NOMO-1 treated with dmso at 0.1 percent for 144 hours (cell line): Measurements from ENCODE around the gene ALK.

Source experiments
- DNase-seq: peaks from one replicate; lab custom pipeline; 2025; ENCODE audit not compliant: unreplicated experiment; lab: John Stamatoyannopoulos, UW

The ALK gene

GRCh38 chr2:29239209-29239960, 682.0 kb downstream of the ALK start:
- DNase-seq: no peak

DNA sequence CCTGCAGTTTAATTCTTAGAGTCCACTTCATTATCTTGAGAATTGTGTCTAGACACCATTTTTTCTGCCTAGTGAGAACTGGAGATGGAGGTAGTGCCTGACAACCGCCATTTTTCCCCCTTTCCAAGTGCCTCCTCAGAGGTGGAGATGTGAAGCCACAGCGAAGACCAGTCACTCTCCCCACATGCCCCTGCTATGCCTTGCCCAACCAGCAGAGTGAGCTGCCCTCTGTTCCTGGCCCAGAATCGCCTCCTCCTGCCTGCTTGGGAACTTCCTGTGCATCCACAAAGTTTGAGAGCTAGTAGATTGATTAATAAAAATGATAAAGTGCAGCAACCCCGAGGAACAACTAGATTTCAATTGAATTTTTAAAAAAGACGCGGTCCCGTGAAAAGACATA, 682.9 kb downstream of the ALK start:
- no peak for DNase-seq

DNA sequence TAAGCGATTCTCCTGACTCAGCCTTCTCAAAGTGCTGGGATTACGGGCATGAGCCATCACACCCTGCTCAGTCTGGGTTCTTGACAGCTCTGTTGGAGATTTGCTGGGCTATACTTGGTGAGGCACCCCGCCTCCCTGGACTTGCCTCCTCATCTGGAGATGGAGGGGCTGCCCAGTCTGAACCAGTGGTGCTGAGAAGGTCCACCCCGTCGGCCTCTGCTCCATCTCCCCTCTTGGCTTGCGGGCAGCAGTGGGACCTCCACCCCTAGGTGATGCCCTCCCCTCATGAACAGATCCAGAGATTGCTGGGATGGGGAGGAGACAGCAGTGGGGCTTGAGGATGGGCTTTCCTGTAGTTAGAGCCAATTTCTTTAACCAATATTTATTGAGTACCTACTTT, 685.3 kb downstream of the ALK start:
- DNase-seq: no peak

GRCh38 chr2:29235411-29235810, 686.0 kb downstream of the ALK start:
- DNase-seq: no peak

DNA sequence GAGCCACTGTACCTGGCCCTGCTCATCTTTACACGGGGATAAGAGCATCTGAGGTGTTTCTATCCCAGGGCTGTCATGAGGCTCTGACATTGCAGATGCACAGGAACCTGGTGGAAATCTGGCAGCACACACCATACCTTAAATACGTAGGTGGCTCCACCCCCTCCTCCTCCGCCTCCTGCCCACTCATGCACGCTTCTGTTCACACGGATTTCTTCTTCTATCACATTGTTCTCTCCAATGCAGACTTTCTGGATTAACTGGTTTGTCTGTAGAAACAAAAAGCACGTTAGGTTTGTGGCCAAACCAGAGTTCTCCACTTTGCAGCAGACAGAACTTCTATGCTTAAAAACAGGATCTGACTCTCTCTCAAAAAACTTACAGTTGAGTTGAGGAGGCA, 688.0 kb downstream of the ALK start:
- DNase-seq: no peak

GRCh38 chr2:29232041-29232440, 689.3 kb downstream of the ALK start:
- DNase-seq: no peak

- no peak for DNase-seq
Observed at GRCh38 chr2:29229640-29230039, 691.7 kb downstream of the ALK start.

DNA sequence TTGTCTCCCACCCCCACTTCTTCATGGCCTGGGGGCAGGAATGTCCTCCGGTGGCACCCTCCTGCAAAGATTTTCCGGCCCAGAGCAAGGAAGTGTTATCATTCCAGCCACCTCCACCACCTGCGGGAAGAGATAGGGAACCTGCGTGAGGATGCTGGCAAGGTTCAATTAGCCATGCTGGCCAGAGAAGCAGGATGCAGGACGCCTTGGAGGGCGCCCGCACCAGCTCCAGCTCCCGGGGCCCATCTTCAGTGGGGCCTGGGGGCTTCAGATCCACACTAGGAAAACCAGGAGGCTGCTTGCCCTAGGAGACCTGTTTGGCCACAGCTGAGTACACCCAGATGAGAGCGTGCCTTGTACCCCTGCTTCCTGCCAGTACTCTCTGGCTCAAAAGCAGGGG, 692.4 kb downstream of the ALK start:
- no peak for DNase-seq

- no peak for DNase-seq
Observed at GRCh38 chr2:29227935-29228675, 693.3 kb downstream of the ALK start.

DNA sequence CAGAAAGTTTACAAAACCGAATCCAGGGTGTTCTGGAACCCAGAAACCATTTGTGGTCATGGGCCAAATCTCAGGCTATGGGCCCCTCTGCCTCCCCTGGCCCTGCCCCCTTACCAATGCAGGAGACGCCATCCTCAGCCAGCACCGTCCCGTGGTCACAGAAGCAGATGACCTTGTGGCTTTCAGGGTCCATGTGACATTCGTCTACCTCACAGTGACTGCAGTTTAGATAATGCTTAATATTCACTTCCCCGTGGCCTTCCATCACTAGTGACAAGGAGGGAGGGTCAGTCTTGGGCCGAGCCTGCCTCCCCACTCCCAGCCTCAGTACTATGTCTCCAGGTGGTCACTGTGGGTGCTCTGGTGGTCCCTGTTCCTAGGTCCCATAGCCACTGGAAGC, 694.6 kb downstream of the ALK start:
- no peak for DNase-seq

DNA sequence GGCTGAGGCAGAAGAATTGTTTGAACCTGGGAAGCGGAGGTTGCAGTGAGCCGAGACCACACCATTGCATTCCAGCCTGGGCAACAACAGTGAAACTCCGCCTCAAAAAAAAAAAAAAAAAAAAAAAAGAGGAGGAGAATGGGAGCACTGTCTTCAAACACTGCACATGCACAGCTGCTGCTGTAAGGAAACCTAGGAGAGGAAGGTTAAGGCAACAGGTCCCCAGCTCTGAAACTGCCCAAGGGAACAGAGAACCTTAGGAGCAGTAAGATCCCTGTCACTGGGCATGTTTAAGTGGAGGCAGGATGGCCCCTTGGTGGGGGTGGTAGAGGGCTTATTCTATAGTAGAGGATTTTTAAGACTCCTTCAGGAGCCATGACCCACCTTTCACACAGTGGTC, 695.0 kb downstream of the ALK start:
- no peak for DNase-seq

DNA sequence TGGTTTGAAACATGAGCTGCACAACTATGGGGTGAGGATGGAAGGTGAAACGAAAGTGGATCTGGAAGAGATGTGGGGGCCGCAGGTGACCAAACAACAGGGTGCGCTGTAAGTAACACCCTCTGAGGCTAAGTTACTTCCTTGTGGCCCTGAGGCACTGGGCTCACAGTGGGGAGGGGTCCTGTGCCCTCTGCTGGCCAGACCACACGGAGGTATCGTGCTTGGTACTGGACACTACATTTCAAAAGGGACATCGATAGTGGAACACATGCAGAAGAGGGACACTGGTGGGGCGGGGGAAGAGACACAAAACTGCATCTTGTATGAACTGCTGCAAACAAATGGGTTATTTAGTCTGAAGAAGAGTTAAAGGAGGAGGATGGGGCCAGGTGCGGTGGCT, 695.6 kb downstream of the ALK start:
- no peak for DNase-seq

DNA sequence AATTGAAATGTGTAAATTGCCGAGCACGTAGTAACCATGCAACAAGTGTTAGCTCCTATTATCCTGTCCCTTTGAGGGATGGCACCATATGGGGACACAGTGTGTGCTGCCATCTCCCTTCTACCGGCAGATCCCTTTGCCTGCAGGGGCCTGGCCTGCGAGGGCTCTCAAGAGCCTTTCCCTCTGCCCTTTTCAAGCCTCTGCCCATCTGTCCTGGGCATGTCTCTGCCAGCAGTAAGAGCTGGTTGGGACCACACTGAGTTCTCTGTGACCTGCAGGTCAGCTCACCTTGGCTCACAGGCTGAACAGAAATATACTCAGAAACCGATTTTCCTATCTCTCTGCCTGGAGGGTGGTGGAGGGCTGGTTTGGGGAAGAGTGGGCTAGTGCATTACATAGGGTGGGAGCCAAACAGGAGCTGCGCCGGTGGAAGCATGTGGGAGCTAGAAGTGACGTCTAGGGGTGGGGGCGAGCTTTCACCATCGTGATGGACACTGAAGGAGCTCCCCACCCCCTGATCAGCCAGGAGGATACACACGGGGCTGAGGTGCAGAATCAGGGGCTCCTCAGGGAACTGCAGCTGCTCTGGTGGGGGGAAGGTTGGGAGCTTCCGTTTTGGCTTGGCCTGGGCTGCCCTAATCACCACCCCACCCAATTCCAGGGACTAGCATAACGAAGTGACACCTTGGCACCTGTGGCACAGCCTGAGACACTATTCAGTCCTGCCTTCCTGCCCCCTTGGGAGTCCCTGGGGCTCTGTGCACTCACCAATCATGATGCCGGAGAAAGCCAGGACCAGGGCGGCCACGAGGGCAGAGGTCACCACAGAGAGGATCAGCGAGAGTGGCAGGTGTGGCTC, 696.5 kb downstream of the ALK start:
- no peak for DNase-seq

- DNase-seq: no peak
Observed at GRCh38 chr2:29223851-29224692, 697.3 kb downstream of the ALK start.

DNA sequence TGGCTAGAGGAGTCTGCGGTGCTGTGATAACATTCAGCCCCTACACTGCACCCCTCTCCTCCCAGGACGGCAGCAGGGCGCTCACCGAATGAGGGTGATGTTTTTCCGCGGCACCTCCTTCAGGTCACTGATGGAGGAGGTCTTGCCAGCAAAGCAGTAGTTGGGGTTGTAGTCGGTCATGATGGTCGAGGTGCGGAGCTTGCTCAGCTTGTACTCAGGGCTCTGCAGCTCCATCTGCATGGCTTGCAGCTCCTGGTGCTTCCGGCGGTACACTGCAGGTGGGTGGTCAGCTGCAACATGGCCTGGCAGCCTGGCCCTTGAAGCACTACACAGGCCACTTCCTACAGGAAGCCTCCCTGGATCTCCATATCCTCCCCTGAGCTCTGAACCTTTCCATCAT, 698.1 kb downstream of the ALK start:
- DNase-seq: no peak

- DNase-seq: no peak
Observed at GRCh38 chr2:29222381-29223179, 698.8 kb downstream of the ALK start.

GRCh38 chr2:29220506-29221270, 700.7 kb downstream of the ALK start:
- DNase-seq: no peak

- DNase-seq: no peak
Observed at GRCh38 chr2:29219374-29219773, 702.0 kb downstream of the ALK start.

GRCh38 chr2:29218550-29219125, 702.7 kb downstream of the ALK start:
- DNase-seq: no peak
